ENCODE measurements around the gene AK8.

GRCh38 chr9:132873403-132873802, 4.7 kb downstream of the AK8 start:
- no peak for TF ChIP-seq MAX (IDR thresholded peaks at IDR 0.05; ENCODE audit: low read depth)
- TF ChIP-seq CTCF (IDR thresholded peaks at IDR 0.05): no peak
- TF ChIP-seq REST (IDR thresholded peaks at IDR 0.05; ENCODE audit: low read depth, low read length): no peak
- no peak for TF ChIP-seq EP300 (IDR thresholded peaks at IDR 0.05; ENCODE audit: borderline replicate concordance in 1 of 2, low read depth in 1 of 2, low read length in 1 of 2)
